NCI-H82 treated with DMSO at 0.1 percent for 48 hours (cell line): Measurements from ENCODE around the gene TNNT1.
"Not testable (repeated sequence)": the region's sequence is repeated elsewhere in the genome, so short reads cannot be mapped to it uniquely, and the experiment has no call there.

Source experiments
- DNase-seq: peaks from one replicate; lab custom pipeline; 2025; ENCODE audit not compliant: unreplicated experiment; lab: John Stamatoyannopoulos, UW

TNNT1 gene

GRCh38 chr19:55169136-55169535 lies 20.1 kb upstream of the TNNT1 start:
- DNase-seq = no peak

- peak; percentile 97 for DNase-seq
Observed at GRCh38 chr19:55166530-55167268, 17.7 kb upstream of the TNNT1 start, which contains the start of gene DNAAF3. DNAAF3 (minus strand) TSS chr19:55166613; CDS start chr19:55166413, 200 bp downstream.

GRCh38 chr19:55165952-55166529 lies 17.0 kb upstream of the TNNT1 start:
- DNase-seq = peak; percentile 83

- DNase-seq = no peak
Observed at GRCh38 chr19:55161571-55162322, 12.7 kb upstream of the TNNT1 start.

- no peak for DNase-seq
Observed at GRCh38 chr19:55160986-55161365, 12.0 kb upstream of the TNNT1 start.

- DNase-seq = peak; percentile 90
Observed at GRCh38 chr19:55160128-55160985, 11.4 kb upstream of the TNNT1 start.

GRCh38 chr19:55158848-55159749 lies 10.1 kb upstream of the TNNT1 start:
- DNase-seq = no peak

GRCh38 chr19:55158423-55158822 lies 9.4 kb upstream of the TNNT1 start:
- no peak for DNase-seq

GRCh38 chr19:55157064-55157908 lies 8.3 kb upstream of the TNNT1 start, which contains the start of gene TNNI3:
TNNI3 (minus strand) TSS chr19:55157732; CDS start chr19:55157589, 143 bp downstream.
- no peak for DNase-seq

GRCh38 chr19:55156202-55157063 lies 7.4 kb upstream of the TNNT1 start:
- peak; percentile 97 for DNase-seq

GRCh38 chr19:55155784-55156183 lies 6.8 kb upstream of the TNNT1 start:
- DNase-seq = not testable (repeated sequence)

- no peak for DNase-seq
Observed at GRCh38 chr19:55153652-55154264, 4.8 kb upstream of the TNNT1 start.

GRCh38 chr19:55152017-55152416 lies 3.0 kb upstream of the TNNT1 start:
- peak; percentile 35 for DNase-seq

- peak; percentile 60 for DNase-seq
Observed at GRCh38 chr19:55147545-55148251, 1.3 kb downstream of the TNNT1 start.

GRCh38 chr19:55146705-55147273 lies 2.2 kb downstream of the TNNT1 start:
- peak; percentile 85 for DNase-seq

- peak; percentile 53 for DNase-seq
Observed at GRCh38 chr19:55146078-55146704, 2.8 kb downstream of the TNNT1 start.
